ENCODE data around the gene IFI44L.

The IFI44L gene

DNA sequence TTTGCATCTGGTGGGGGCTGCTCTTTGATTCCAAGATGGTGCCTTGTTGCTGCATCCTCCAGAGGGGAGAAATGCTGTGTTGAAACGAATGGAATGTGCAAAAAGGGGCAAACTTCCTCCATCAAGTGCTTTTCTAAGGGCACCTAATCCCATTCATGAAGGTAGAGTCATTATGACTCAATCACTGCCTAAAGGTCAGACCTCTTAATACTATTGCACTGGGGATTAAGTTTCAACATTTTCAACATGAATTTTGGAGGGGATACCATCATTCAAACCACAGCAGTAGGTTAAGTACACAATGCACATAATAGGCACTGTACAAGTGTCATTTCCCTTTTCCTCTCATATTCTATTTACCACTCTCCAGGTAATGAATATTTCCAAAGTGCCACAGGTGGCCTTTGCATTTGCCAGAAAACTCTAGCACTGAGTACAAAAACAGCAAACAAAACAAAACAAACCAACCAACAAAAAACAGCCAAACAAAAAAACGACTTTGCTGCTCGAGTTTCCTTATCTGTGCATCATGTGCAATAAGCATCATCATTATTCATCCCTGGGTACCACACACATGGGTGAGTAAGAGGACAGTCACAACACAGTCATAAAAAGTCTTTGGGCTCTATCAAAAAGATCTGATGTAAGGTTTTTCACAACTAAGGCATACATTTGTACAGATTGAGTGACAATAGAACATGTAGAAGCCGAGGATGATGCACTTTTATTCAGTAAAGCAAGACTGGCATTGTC is 71.9 kb downstream of the IFI44L start:
- DNase-seq: no peak
